B cell (primary cell): ENCODE results near the gene MGA. TPM values are rescaled to one million over a fixed set of nuclear protein-coding genes. Genes with fewer than 3 reads are reported as not detected.

Source experiments
- ATAC-seq: fragments of 200-7000 bp; cut with Tn5 transposase; one replicate; pipeline ENCODE4 v1.10.0; 2021; ENCODE audit warnings: low read depth, mild to moderate bottlenecking, moderate number of reproducible peaks, moderate library complexity
- CTCF ChIA-PET: fragments of 350-600 bp; sonication (Branson Sonifier 250); formaldehyde crosslinking; loops from one replicate; lab custom pipeline; 2021; ENCODE audit warnings: antibody characterized with exemption, inconsistent platforms; lab: Charles Lee
- POLR2A ChIA-PET: fragments of 350-600 bp; sonication (Branson Sonifier 250); formaldehyde crosslinking; loops from one replicate; lab custom pipeline; 2021; ENCODE audit warnings: antibody characterized with exemption; lab: Charles Lee
- DNase-seq: peaks from one replicate; pipeline ENCODE4 v3.0.0; 2013
- H2AFZ ChIP-seq: 2 replicates; pipeline ENCODE4 v1.6.1; 2012; ENCODE audit warnings: mild to moderate bottlenecking, low read depth, low read length; ENCODE audit not compliant: insufficient read depth, poor library complexity, severe bottlenecking
- H3K27ac ChIP-seq, 2 donors: 1 replicate in 1 of 2; 2 replicates in 1 of 2; pipeline ENCODE4 v1.5.1; 2012 to 2013; ENCODE audit warnings: low read length in 2 of 2, mild to moderate bottlenecking in 2 of 2, moderate library complexity in 1 of 2
- H3K27me3 ChIP-seq, 4 experiments: fragments of 200-600 bp in 1 of 4; sonication (generic) in 1 of 4; replicated peaks in 1 of 4; 1 replicate in 2 of 4; 2 replicates in 2 of 4; pipeline versions ENCODE4 v1.6.1 to v1.7.0; 2013 to 2016; ENCODE audit warnings: low read length in 3 of 4, mild to moderate bottlenecking in 2 of 4, mixed read lengths in 1 of 4, moderate library complexity in 1 of 4; ENCODE audit not compliant: insufficient read depth in 4 of 4, control insufficient read depth in 3 of 4; ENCODE audit errors: control extremely low read depth in 1 of 4
- H3K36me3 ChIP-seq, 2 experiments: replicated peaks in 1 of 2; 1 replicate in 1 of 2; 2 replicates in 1 of 2; pipeline versions ENCODE4 v1.6.1 to v1.7.1; 2013; ENCODE audit warnings: low read length in 1 of 2; ENCODE audit not compliant: insufficient read depth in 2 of 2, control insufficient read depth in 1 of 2; ENCODE audit errors: control extremely low read depth in 1 of 2, extremely low read depth in 1 of 2
- H3K4me1 ChIP-seq, 2 donors: fragments of 200-600 bp in 1 of 2; sonication (generic) in 1 of 2; 1 replicate in 1 of 2; 2 replicates in 1 of 2; pipeline versions ENCODE4 v1.5.1 to v1.6.1; 2013 to 2017; ENCODE audit warnings: low read length in 2 of 2; ENCODE audit not compliant: control insufficient read depth in 2 of 2, insufficient read depth in 2 of 2
- H3K4me2 ChIP-seq: replicated peaks from 2 replicates; pipeline ENCODE3; 2012; ENCODE audit warnings: mild to moderate bottlenecking, low read depth, low read length; ENCODE audit not compliant: poor library complexity, severe bottlenecking
- H3K4me3 ChIP-seq, 5 experiments: fragments of 200-600 bp in 1 of 5; sonication (generic) in 1 of 5; 1 replicate in 3 of 5; 2 replicates in 2 of 5; pipeline versions ENCODE4 v1.5.1 to v1.7.0; 2011 to 2016; ENCODE audit warnings: low read length in 4 of 5, mild to moderate bottlenecking in 4 of 5, low read depth in 2 of 5, control low read depth in 1 of 5, moderate library complexity in 1 of 5; ENCODE audit not compliant: insufficient read depth in 1 of 5; ENCODE audit errors: control extremely low read depth in 1 of 5, extremely low read depth in 1 of 5
- H3K79me2 ChIP-seq: fragments of 200-600 bp; sonication (generic); one replicate; pipeline ENCODE4 v1.6.0; 2016; ENCODE audit warnings: low read length; ENCODE audit not compliant: control insufficient read depth, insufficient read depth
- H3K9ac ChIP-seq: fragments of 200-600 bp; sonication (generic); 2 replicates; pipeline ENCODE4 v1.6.1; 2017; ENCODE audit warnings: mild to moderate bottlenecking, low read length, moderate library complexity
- H3K9me3 ChIP-seq, 3 donors: one replicate each; pipeline versions ENCODE4 v1.6.1 to v1.7.1; 2013; ENCODE audit warnings: low read length in 2 of 3; ENCODE audit not compliant: control insufficient read depth in 2 of 3, insufficient read depth in 1 of 3; ENCODE audit errors: control extremely low read depth in 1 of 3
- H4K20me1 ChIP-seq: 2 replicates; pipeline ENCODE4 v1.6.0; 2012; ENCODE audit warnings: mild to moderate bottlenecking, low read length; ENCODE audit not compliant: insufficient read depth, control insufficient read depth, poor library complexity, severe bottlenecking
- H3K27ac Mint-ChIP-seq: one replicate; pipeline ENCODE4 v1.8.0; 2021; ENCODE audit warnings: mixed read lengths
- H3K27me3 Mint-ChIP-seq: one replicate; pipeline ENCODE4 v1.8.0; 2021; ENCODE audit warnings: mixed read lengths
- H3K4me1 Mint-ChIP-seq: one replicate; pipeline ENCODE4 v1.8.0; 2021; ENCODE audit warnings: mixed read lengths
- H3K4me3 Mint-ChIP-seq: one replicate; pipeline ENCODE4 v1.8.0; 2021; ENCODE audit warnings: mixed read lengths
- H3K9me3 Mint-ChIP-seq: one replicate; pipeline ENCODE4 v1.8.0; 2022; ENCODE audit warnings: mixed read lengths; ENCODE audit not compliant: insufficient read depth
- CTCF ChIP-seq: fragments of 200-600 bp; IDR thresholded peaks from one replicate; pipeline ENCODE4 v1.8.0; 2022; ENCODE audit warnings: antibody characterized with exemption, mild to moderate bottlenecking
- EZH2 ChIP-seq: IDR thresholded peaks from 2 replicates; pipeline ENCODE4 v1.6.1; 2012; ENCODE audit warnings: borderline replicate concordance, low read depth, mild to moderate bottlenecking, moderate library complexity, low read length; ENCODE audit not compliant: insufficient read depth, poor library complexity, severe bottlenecking
- WGBS: methylation state at CpG from one replicate; pipeline ENCODE4 v1.1.5; 2013; ENCODE audit warnings: missing lambda C conversion rate; ENCODE audit not compliant: insufficient coverage; 5-methylcytosine and 5-hydroxymethylcytosine counted together
- intact Hi-C: fragments of 100-400 bp; cut with micrococcal nuclease; formaldehyde crosslinking; loops from one replicate; pipeline ENCODE4 v1.10.0; 2022
- polyA plus RNA-seq: library from polyadenylated mRNA; depleted of rRNA; stranded (reverse); fragments of >200 nt; gene quantifications from 2 replicates; pipeline ENCODE4 v1.2.3, GENCODE V29; 2012
- total RNA-seq, 2 donors: library from RNA; stranded (reverse); fragments of 120-200 nt in 1 of 2; gene quantifications; 1 replicate in 1 of 2; 2 replicates in 1 of 2; pipeline versions ENCODE4 v1.2.3 to v1.2.4, GENCODE V29; 2013 to 2022

The MGA gene
- total and polyA plus RNA-seq, 2 donors (not counting 1 experiment from before 2014, with no cell fraction given) = 5.4 to 79.7 TPM

- H3K9me3 ChIP-seq = peaks cover 3 to 22% (median 6%) of the 10 kb centered on the region in 3 donors
- no peaks in the 10 kb centered on the region for H3K79me2 ChIP-seq
- intact Hi-C loops = loop anchor here (1.0 to 5.0 kb wide), 2 partner anchors 39 to 64 kb away; partner anchors contain the start of genes MGA and TYRO3
- peak overlapping the region; percentile 73 for H2AFZ ChIP-seq
- no peak overlapping the region for H3K27ac ChIP-seq
- H4K20me1 ChIP-seq = no peaks in the 10 kb centered on the region
- Mint-ChIP-seq H3K4me1 (peaks cover 14% of the 10 kb centered on the region), H3K27me3 (no peaks in the 10 kb centered on the region), H3K4me3 (peak overlapping the region; percentile 86), H3K9me3 (peaks cover 6% of the 10 kb centered on the region), H3K27ac (peak overlapping the region; percentile 83)
- peak overlapping the region; percentile 83 for H3K4me2 ChIP-seq
- peak overlapping the region; percentile 55 for H3K9ac ChIP-seq
- H3K27me3 ChIP-seq = no peaks in the 10 kb centered on the region
- ATAC-seq (peak; percentile 81), DNase-seq (peak; percentile 86)
- 4% methylated on average over 94 of the region's 104 CpGs for WGBS
- CTCF ChIA-PET = interaction anchor here (1.0 to 1.8 kb wide), 3 partner anchors 17 to 727 kb away, joined by 3 to 7 read pairs (median 4); partner anchors contain the start of gene MGA
- H3K36me3 ChIP-seq = no peaks in the 10 kb centered on the region
- no peak for TF ChIP-seq EZH2
- TF ChIP-seq CTCF = no peak
- peaks cover 15 to 17% of the 10 kb centered on the region in 2 donors for H3K4me1 ChIP-seq
- POLR2A ChIA-PET = interaction anchor here (1.1 to 1.7 kb wide), 2 partner anchors 39 to 77 kb away, joined by 3 to 16 read pairs; partner anchors contain the start of genes MGA and RPAP1
- H3K4me3 ChIP-seq = peak overlapping the region; percentile 40 to 57 (median 49)
Measured at GRCh38 chr15:41621200-41622193, 38.7 kb upstream of the MGA start.
